ENCODE results near the gene PLVAP.

The PLVAP gene

DNA sequence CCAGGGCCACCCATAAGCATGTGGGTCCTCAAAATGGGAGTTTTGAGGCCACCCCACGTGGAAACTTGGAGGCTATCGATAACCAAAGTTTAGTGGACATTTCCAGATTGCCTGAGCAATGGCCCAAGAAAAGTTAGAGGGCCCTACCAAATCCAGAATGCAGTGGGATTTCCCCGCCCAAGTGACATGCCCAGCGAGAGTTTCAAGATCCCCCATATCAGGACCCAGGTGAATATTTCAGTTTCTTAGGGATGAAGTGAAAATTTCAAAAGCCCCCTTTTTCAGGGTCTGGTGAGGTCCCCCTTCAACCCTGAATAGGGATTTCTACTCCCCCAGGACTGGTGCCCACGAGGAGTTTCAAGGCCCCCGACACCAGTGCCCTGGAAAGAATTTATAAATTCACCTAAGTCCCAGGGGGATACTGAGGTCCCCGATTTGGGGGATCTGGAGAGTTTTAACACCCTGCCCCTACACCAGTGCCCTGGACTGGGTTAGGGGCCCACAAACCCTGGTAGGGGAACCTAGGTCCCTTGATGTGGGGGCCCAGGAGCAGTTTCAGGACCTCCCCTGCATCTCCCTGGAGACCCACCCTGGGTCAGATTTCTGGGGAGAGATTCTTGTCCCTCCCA is 27.6 kb upstream of the PLVAP start:
- H3K9me3 Mint-ChIP-seq = no peaks in the 10 kb centered on the region
- peaks cover 3% of the 10 kb centered on the region for H3K36me3 Mint-ChIP-seq (ENCODE audit: low read depth)
- TF ChIP-seq, protein P1, sequence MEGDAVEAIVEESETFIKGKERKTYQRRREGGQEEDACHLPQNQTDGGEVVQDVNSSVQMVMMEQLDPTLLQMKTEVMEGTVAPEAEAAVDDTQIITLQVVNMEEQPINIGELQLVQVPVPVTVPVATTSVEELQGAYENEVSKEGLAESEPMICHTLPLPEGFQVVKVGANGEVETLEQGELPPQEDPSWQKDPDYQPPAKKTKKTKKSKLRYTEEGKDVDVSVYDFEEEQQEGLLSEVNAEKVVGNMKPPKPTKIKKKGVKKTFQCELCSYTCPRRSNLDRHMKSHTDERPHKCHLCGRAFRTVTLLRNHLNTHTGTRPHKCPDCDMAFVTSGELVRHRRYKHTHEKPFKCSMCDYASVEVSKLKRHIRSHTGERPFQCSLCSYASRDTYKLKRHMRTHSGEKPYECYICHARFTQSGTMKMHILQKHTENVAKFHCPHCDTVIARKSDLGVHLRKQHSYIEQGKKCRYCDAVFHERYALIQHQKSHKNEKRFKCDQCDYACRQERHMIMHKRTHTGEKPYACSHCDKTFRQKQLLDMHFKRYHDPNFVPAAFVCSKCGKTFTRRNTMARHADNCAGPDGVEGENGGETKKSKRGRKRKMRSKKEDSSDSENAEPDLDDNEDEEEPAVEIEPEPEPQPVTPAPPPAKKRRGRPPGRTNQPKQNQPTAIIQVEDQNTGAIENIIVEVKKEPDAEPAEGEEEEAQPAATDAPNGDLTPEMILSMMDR (IDR thresholded peaks at IDR 0.05; ENCODE audit: unreplicated experiment in 3 of 3) = no peak
- peaks cover 17% of the 10 kb centered on the region for H3K4me1 Mint-ChIP-seq
- H3K4me3 Mint-ChIP-seq = peak overlapping the region; percentile 85 to 88 (median 87)
- peak overlapping the region; percentile 74 to 94 (median 93) for H3K27ac Mint-ChIP-seq
- no peaks in the 10 kb centered on the region for H3K27me3 Mint-ChIP-seq (ENCODE audit: low read depth)

DNA sequence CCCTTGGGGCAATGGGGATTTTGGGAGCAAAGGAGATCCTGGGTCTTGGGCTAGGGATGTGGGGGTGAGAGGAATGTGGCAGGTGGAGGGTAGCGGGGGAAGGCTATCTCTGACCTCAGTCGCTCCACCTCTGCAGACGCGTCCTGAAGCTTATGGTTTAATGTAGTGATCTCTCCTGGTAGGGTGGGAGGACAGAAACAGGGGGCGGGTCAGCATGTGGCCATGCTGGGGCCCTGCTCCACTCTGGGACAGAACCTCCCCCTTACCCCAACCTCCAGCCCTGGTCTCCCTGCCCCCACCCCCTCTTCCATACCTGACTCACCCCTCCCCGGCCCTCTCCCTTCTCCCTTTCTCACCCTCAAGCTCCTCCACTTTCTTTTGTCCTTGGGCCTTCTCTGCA is 26.9 kb upstream of the PLVAP start:
- Mint-ChIP-seq H3K4me1 (peaks cover 17% of the 10 kb centered on the region), H3K4me3 (peak overlapping the region; percentile 84 to 88 (median 85)), H3K9me3 (no peaks in the 10 kb centered on the region), H3K36me3 (ENCODE audit: low read depth) (peaks cover 3% of the 10 kb centered on the region), H3K27me3 (ENCODE audit: low read depth) (no peaks in the 10 kb centered on the region), H3K27ac (peak overlapping the region; percentile 68 to 93 (median 89))
- TF ChIP-seq, protein P1 (IDR thresholded peaks at IDR 0.05; ENCODE audit: unreplicated experiment in 3 of 3) = no peak

DNA sequence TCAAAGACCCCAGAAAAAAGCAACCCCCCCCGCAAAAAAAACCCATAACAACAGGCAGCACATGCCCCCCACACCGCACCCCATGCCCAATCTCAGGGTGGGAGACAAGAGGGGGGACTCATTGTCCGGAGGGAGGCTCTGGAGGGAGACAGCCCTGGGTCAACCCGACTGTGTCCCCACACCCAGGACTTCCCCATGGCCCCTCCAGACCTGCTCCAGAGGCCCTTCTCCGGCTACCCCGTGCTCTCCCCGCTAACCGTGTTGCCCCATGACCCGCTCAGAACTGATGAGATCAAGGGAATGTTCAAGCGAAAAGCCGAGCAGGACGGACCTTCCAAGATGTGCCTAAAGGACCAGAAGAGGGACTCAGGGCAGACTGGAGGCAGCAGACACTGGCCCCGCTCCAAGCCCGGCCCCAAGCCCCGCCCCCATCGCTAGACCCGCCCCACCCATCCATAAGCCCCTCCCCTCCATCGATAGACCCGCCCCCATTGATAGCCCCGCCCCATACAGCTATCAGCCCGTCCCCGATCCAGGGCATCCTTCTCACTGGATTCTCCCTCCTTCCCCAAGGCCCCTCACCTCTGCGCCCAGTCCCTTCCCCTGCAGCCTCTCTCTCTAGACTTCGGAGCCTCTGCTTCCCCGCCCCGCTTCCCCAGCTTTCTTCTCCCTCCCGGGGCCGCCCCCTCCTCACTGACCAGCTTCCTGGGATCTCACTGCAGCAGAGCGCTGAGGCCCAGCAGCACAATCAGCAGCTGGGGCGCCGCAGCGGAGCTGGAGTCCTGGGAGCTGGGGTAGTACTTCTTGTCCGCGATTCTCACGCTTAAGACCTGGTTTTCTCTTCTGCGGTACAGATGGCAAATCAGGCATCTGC is 26.1 kb upstream of the PLVAP start:
- Mint-ChIP-seq H3K4me1 (peaks cover 17% of the 10 kb centered on the region), H3K9me3 (no peaks in the 10 kb centered on the region), H3K4me3 (peak overlapping the region; percentile 84 to 88 (median 85)), H3K27me3 (ENCODE audit: low read depth) (no peaks in the 10 kb centered on the region), H3K27ac (peak overlapping the region; percentile 68 to 93 (median 89)), H3K36me3 (ENCODE audit: low read depth) (peaks cover 3% of the 10 kb centered on the region)
- TF ChIP-seq, protein P1 (IDR thresholded peaks at IDR 0.05; ENCODE audit: unreplicated experiment in 3 of 3) = no peak

DNA sequence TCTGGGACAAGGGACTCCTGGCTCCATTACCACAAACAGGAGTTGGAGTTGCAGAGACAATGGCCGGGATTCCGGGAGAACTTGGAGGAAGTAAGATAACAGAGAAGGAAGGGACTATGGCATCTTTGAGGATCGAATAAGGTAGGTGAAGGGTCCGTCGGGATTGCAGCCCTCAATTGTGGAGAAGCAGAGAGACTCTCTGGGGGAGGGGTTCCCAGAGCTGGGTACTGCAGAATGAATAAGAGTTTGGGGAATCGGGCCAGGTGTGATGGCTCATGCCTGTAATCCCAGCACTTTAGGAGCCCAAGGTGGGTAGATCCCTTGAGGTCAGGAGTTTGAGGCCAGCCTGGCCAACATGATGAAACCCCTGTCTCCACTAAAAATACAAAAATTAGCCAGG is 24.5 kb upstream of the PLVAP start:
- Mint-ChIP-seq H3K4me1 (peaks cover 9% of the 10 kb centered on the region), H3K36me3 (ENCODE audit: low read depth) (peaks cover 3% of the 10 kb centered on the region), H3K27ac (peak overlapping the region in 1 of 3 experiments; percentile 46), H3K9me3 (no peaks in the 10 kb centered on the region), H3K27me3 (ENCODE audit: low read depth) (no peaks in the 10 kb centered on the region), H3K4me3 (peak overlapping the region; percentile 30 to 53 (median 34))
- TF ChIP-seq, protein P1 (IDR thresholded peaks at IDR 0.05; ENCODE audit: unreplicated experiment in 3 of 3) = no peak

GRCh38 chr19:17398902-17399527 is 21.9 kb upstream of the PLVAP start:
- H3K4me1 Mint-ChIP-seq = no peaks in the 10 kb centered on the region

More at GRCh38 chr19:17398902-17399527, 21.9 kb upstream of the PLVAP start:
- Mint-ChIP-seq H3K27me3 (ENCODE audit: low read depth) (no peaks in the 10 kb centered on the region), H3K4me3 (no peak overlapping the region), H3K27ac (no peak overlapping the region), H3K36me3 (ENCODE audit: low read depth) (peaks cover 3% of the 10 kb centered on the region), H3K9me3 (no peaks in the 10 kb centered on the region)
- TF ChIP-seq, protein P1 (IDR thresholded peaks at IDR 0.05; ENCODE audit: unreplicated experiment in 3 of 3) = no peak

Measured in nephron (organoid).